ENCODE measurements around the gene SLC30A2.

DNA sequence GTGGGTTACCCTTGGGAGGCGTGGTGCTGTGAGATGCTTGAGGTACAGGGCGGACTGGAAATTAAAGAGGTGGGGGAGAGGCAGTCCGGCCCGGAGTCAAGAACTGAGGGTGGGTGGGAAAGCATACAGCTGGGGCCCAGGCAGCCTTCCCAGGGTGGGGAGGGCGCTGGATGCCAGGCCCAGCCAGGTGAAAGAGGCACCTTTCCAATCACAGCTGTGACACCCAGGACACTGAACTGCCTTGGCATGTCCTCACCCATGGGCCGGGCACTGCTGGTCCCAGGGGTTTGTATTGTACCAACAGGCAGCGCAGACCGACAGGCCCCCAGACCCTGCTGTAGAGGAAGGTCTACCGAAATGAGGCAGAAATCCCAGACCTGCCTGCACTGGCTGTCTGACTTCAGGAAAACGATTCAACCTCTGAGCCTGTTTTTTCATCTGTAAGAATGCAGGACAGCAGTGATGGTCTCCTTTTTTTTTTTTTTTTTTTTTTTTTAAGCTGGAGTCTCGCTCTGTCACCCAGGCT lies 9.1 kb downstream of the SLC30A2 start:
- TF ChIP-seq ZNF184 (tag by site-specific recombination; IDR thresholded peaks at IDR 0.05): no peak
- TF ChIP-seq, protein P1, sequence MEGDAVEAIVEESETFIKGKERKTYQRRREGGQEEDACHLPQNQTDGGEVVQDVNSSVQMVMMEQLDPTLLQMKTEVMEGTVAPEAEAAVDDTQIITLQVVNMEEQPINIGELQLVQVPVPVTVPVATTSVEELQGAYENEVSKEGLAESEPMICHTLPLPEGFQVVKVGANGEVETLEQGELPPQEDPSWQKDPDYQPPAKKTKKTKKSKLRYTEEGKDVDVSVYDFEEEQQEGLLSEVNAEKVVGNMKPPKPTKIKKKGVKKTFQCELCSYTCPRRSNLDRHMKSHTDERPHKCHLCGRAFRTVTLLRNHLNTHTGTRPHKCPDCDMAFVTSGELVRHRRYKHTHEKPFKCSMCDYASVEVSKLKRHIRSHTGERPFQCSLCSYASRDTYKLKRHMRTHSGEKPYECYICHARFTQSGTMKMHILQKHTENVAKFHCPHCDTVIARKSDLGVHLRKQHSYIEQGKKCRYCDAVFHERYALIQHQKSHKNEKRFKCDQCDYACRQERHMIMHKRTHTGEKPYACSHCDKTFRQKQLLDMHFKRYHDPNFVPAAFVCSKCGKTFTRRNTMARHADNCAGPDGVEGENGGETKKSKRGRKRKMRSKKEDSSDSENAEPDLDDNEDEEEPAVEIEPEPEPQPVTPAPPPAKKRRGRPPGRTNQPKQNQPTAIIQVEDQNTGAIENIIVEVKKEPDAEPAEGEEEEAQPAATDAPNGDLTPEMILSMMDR (tag by site-specific recombination; IDR thresholded peaks at IDR 0.05): no peak
- no peak for TF ChIP-seq ZNF558 (tag by site-specific recombination; IDR thresholded peaks at IDR 0.05)
- TF ChIP-seq BCL11A (tag by site-specific recombination; IDR thresholded peaks at IDR 0.05; ENCODE audit: low read depth): no peak
- TF ChIP-seq, protein P2, sequence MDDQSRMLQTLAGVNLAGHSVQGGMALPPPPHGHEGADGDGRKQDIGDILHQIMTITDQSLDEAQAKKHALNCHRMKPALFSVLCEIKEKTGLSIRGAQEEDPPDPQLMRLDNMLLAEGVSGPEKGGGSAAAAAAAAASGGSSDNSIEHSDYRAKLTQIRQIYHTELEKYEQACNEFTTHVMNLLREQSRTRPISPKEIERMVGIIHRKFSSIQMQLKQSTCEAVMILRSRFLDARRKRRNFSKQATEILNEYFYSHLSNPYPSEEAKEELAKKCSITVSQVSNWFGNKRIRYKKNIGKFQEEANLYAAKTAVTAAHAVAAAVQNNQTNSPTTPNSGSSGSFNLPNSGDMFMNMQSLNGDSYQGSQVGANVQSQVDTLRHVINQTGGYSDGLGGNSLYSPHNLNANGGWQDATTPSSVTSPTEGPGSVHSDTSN (CRISPR knock-in tag; IDR thresholded peaks at IDR 0.05): no peak
- TF ChIP-seq ZNF18 (tag by site-specific recombination; IDR thresholded peaks at IDR 0.05): no peak
- no peak for TF ChIP-seq ZNF335 (tag by site-specific recombination; conservative IDR thresholded peaks at IDR 0.05)
- no peak for TF ChIP-seq SP2 (tag by site-specific recombination; IDR thresholded peaks at IDR 0.05)
- TF ChIP-seq, protein P3, sequence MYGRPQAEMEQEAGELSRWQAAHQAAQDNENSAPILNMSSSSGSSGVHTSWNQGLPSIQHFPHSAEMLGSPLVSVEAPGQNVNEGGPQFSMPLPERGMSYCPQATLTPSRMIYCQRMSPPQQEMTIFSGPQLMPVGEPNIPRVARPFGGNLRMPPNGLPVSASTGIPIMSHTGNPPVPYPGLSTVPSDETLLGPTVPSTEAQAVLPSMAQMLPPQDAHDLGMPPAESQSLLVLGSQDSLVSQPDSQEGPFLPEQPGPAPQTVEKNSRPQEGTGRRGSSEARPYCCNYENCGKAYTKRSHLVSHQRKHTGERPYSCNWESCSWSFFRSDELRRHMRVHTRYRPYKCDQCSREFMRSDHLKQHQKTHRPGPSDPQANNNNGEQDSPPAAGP (tag by site-specific recombination; IDR thresholded peaks at IDR 0.05): 0 out of 2 replicates have a peak, but pooled peaks have one; percentile 1
- no peak for TF ChIP-seq ZNF274 (IDR thresholded peaks at IDR 0.05; ENCODE audit: low read length)
- no peak for TF ChIP-seq ZNF274 (tag by site-specific recombination; IDR thresholded peaks at IDR 0.05; ENCODE audit: borderline replicate concordance)
